Gastroesophageal sphincter (tissue), 3 donors: Measurements from ENCODE around the gene CHST11.

Experiments
- POLR2A ChIP-seq, 2 donors: fragments of 450-650 bp; IDR thresholded peaks; one replicate each; pipeline ENCODE4 v1.6.1; 2017; ENCODE audit warnings: antibody characterized with exemption in 2 of 2, mild to moderate bottlenecking in 2 of 2, moderate library complexity in 1 of 2
- POLR2AphosphoS5 ChIP-seq: sonication (generic); formaldehyde crosslinking; IDR thresholded peaks from one replicate; pipeline ENCODE4 v1.6.1; 2017; ENCODE audit warnings: antibody characterized with exemption
- TF ChIP-seq, protein P1 (sequence below), 4 experiments: fragments of 200-600 bp in 2 of 4; fragments of 450-650 bp in 2 of 4; sonication (generic) in 1 of 4; IDR thresholded peaks; one replicate each; pipeline ENCODE4 v1.5.1; 2017 to 2019; ENCODE audit warnings: antibody characterized with exemption in 4 of 4, mild to moderate bottlenecking in 2 of 4, moderate library complexity in 2 of 4

GRCh38 chr12:104698871-104699270, 242.1 kb downstream of the CHST11 start:
- TF ChIP-seq, protein P1, sequence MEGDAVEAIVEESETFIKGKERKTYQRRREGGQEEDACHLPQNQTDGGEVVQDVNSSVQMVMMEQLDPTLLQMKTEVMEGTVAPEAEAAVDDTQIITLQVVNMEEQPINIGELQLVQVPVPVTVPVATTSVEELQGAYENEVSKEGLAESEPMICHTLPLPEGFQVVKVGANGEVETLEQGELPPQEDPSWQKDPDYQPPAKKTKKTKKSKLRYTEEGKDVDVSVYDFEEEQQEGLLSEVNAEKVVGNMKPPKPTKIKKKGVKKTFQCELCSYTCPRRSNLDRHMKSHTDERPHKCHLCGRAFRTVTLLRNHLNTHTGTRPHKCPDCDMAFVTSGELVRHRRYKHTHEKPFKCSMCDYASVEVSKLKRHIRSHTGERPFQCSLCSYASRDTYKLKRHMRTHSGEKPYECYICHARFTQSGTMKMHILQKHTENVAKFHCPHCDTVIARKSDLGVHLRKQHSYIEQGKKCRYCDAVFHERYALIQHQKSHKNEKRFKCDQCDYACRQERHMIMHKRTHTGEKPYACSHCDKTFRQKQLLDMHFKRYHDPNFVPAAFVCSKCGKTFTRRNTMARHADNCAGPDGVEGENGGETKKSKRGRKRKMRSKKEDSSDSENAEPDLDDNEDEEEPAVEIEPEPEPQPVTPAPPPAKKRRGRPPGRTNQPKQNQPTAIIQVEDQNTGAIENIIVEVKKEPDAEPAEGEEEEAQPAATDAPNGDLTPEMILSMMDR (IDR thresholded peaks at IDR 0.05): no peak
- TF ChIP-seq POLR2AphosphoS5 (no peak), POLR2A (IDR thresholded peaks at IDR 0.05) (no peak)
